ENCODE results near the gene INO80D. TPM values are rescaled to one million over a fixed set of nuclear protein-coding genes. Genes with fewer than 3 reads are reported as not detected.

The INO80D gene
- total RNA-seq, 4 donors from 2014 or later = 25.0 to 49.7 (median 26.5) TPM

DNA sequence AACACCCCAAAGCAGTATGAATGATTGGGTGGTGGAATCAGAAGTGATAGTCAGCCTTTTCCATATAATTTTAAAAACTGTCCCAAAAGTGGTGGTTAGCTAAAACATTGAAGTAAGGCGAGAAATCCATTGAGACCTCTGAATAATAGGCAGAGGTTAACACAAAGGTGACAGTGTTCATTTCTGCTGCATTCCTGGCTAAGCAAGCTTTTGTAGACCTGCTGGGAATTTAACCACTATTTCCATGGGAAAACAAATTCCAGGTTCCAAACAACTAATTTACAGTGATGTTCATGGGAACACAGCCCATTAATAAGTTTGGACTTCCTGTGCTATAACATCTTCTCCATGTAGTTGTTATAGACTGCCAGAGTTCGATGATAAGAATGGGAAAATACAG lies 6.3 kb upstream of the INO80D start:
- DNase-seq = no peak
- H3K27me3 ChIP-seq = no peaks in the 10 kb centered on the region
- H3K36me3 ChIP-seq = no peaks in the 10 kb centered on the region
- TF ChIP-seq POLR2A (IDR thresholded peaks at IDR 0.05) = no peak
- TF ChIP-seq CTCF (IDR thresholded peaks at IDR 0.05) = no peak
- intact Hi-C loops (cut with DNase I) = no loop called here
- no peak overlapping the region for H3K27ac ChIP-seq
- no peaks in the 10 kb centered on the region for H3K9me3 ChIP-seq
- 88 to 92% methylated on average over 2 of the region's 2 CpGs for WGBS, 2 donors
- no peak overlapping the region for H3K4me3 ChIP-seq (replicated peaks in 1 of 3)
- H3K4me1 ChIP-seq = no peaks in the 10 kb centered on the region

GRCh38 chr2:206088248-206088647 lies 2.3 kb upstream of the INO80D start:
- no peaks in the 10 kb centered on the region for H3K36me3 ChIP-seq
- H3K27ac ChIP-seq = no peak overlapping the region
- no peak for DNase-seq
- H3K27me3 ChIP-seq = no peaks in the 10 kb centered on the region
- no peak overlapping the region for H3K4me3 ChIP-seq (replicated peaks in 1 of 3)
- TF ChIP-seq CTCF (IDR thresholded peaks at IDR 0.05) (no peak), POLR2A (IDR thresholded peaks at IDR 0.05) (no peak)
- no peaks in the 10 kb centered on the region for H3K9me3 ChIP-seq
- peaks cover 0 to 7% of the 10 kb centered on the region in 2 donors for H3K4me1 ChIP-seq
- intact Hi-C loops (cut with DNase I) = no loop called here

- no peak for DNase-seq
- TF ChIP-seq CTCF (IDR thresholded peaks at IDR 0.05) = no peak
- no peak for TF ChIP-seq POLR2A (IDR thresholded peaks at IDR 0.05)
- H3K9me3 ChIP-seq = no peaks in the 10 kb centered on the region
- H3K27ac ChIP-seq = peak overlapping the region; percentile 96 to 100 (median 99)
- peaks cover 0 to 11% of the 10 kb centered on the region in 2 donors for H3K4me1 ChIP-seq
- H3K4me3 ChIP-seq (replicated peaks in 1 of 3) = peak overlapping the region in 2 of 3 donors; percentile 86 to 89
- no peaks in the 10 kb centered on the region for H3K36me3 ChIP-seq
- 2 to 3% methylated on average over 4 of the region's 4 CpGs for WGBS, 2 donors
- H3K27me3 ChIP-seq = no peaks in the 10 kb centered on the region
- intact Hi-C loops (cut with DNase I) = no loop called here
Observed at GRCh38 chr2:206086716-206087350, 859 bp upstream of the INO80D start.

DNA sequence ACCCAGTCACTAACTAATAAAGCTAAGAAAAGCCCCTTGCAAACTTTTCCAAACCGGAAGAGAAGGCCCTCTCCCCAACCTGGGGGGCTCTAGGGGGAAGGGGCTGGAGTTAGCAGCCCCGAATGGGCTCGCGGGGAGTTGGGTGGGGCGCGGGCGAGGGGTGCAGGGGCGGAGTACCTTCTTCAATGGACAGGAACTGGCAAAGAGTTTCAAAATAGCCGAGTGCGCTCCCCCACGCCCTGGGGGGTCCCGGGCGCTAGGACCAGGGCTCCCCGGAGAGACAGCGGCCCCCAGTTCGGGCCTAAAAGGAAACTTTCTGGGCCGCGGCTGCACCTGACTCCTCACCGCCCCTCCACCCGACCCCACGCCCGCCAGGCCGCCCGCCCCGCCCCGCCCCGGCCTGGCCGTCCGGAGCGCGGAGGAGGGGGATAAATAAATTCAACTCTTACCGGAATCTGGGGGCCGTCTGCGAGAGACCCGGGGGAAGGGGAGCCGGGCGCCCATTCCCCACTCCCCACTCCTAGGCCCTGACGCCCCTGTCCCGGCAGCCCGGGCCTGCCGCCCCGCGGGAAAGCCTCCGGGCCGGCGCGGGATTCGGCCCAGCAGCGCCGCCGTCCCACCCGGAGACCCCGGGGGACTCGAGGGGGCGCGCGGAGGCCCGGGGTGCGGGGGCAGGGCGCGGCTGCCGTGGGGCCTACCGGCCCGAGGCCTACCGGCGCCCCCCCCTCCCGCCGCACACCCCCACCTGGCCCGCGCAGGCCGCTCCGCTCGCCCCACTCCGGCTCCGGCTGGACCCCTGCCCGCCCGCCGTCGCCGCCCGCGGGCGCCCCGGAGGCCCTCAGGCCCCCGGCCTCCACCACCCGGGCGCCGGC lies 868 bp downstream of the INO80D start:
- peak overlapping the region in 2 of 3 donors; percentile 86 to 89 for H3K4me3 ChIP-seq (replicated peaks in 1 of 3)
- intact Hi-C loops (cut with DNase I) = no loop called here
- 1 to 13% methylated on average over 3 to 22 of the region's 88 CpGs for WGBS, 2 donors
- TF ChIP-seq CTCF (IDR thresholded peaks at IDR 0.05) (no peak), POLR2A (IDR thresholded peaks at IDR 0.05) (no peak)
- H3K27me3 ChIP-seq = no peaks in the 10 kb centered on the region
- DNase-seq = peak; percentile 46 to 49
- H3K36me3 ChIP-seq = no peaks in the 10 kb centered on the region
- peaks cover 2 to 12% of the 10 kb centered on the region in 2 donors for H3K4me1 ChIP-seq
- H3K9me3 ChIP-seq = no peaks in the 10 kb centered on the region
- H3K27ac ChIP-seq = peak overlapping the region; percentile 96 to 100 (median 99)

- peak in 1 of 6 experiments; percentile 2 for TF ChIP-seq CTCF (IDR thresholded peaks at IDR 0.05)
- TF ChIP-seq POLR2A (IDR thresholded peaks at IDR 0.05) = peak; percentile 36 to 84
- WGBS, 2 donors = 0 to 1% methylated on average over 10 of the region's 10 CpGs
- H3K4me3 ChIP-seq (replicated peaks in 1 of 3) = peak overlapping the region in 2 of 3 donors; percentile 59 to 86
- no peaks in the 10 kb centered on the region for H3K27me3 ChIP-seq
- intact Hi-C loops (cut with DNase I) = no loop called here
- DNase-seq = peak; percentile 78 to 82
- H3K9me3 ChIP-seq = no peaks in the 10 kb centered on the region
- no peaks in the 10 kb centered on the region for H3K36me3 ChIP-seq
- peaks cover 8 to 15% of the 10 kb centered on the region in 2 donors for H3K4me1 ChIP-seq
- H3K27ac ChIP-seq = peak overlapping the region; percentile 96 to 100 (median 99)
Observed at GRCh38 chr2:206084439-206084869, 1.5 kb downstream of the INO80D start.
